T-helper 2 cell treated with Interferon-gamma antibody and Interleukin-4, amounts not matched to agents 5 μg/mL and 100 μg/mL, for 36 hours (primary cell): ENCODE data around the gene RBMS3.
"Not testable (repeated sequence)": the region's sequence is repeated elsewhere in the genome, so short reads cannot be mapped to it uniquely, and the experiment has no call there.

Experiments
- DNase-seq: peaks from one replicate; pipeline ENCODE4 v3.0.0; 2021; ENCODE audit warnings: low spot score
- H3K27ac Mint-ChIP-seq: one replicate; pipeline ENCODE4 v1.8.0; 2021; ENCODE audit warnings: mild to moderate bottlenecking, mixed read lengths
- H3K27me3 Mint-ChIP-seq: one replicate; pipeline ENCODE4 v1.8.0; 2021; ENCODE audit warnings: low read depth, mixed read lengths
- H3K36me3 Mint-ChIP-seq: one replicate; pipeline ENCODE4 v1.8.0; 2021; ENCODE audit warnings: low read depth, mixed read lengths
- H3K4me1 Mint-ChIP-seq: one replicate; pipeline ENCODE4 v1.8.0; 2021; ENCODE audit warnings: low read depth, mixed read lengths
- H3K4me3 Mint-ChIP-seq: one replicate; pipeline ENCODE4 v1.8.0; 2022; ENCODE audit warnings: mild to moderate bottlenecking, moderate library complexity, mixed read lengths
- H3K9me3 Mint-ChIP-seq: one replicate; pipeline ENCODE4 v1.8.0; 2021; ENCODE audit warnings: mixed read lengths

RBMS3 gene

GRCh38 chr3:29513236-29513635 is 232.4 kb downstream of the RBMS3 start:
- Mint-ChIP-seq H3K27ac (no peak overlapping the region), H3K36me3 (no peaks in the 10 kb centered on the region), H3K4me1 (peaks cover 1% of the 10 kb centered on the region), H3K9me3 (no peaks in the 10 kb centered on the region), H3K4me3 (no peak overlapping the region), H3K27me3 (no peaks in the 10 kb centered on the region)
- no peak for DNase-seq

DNA sequence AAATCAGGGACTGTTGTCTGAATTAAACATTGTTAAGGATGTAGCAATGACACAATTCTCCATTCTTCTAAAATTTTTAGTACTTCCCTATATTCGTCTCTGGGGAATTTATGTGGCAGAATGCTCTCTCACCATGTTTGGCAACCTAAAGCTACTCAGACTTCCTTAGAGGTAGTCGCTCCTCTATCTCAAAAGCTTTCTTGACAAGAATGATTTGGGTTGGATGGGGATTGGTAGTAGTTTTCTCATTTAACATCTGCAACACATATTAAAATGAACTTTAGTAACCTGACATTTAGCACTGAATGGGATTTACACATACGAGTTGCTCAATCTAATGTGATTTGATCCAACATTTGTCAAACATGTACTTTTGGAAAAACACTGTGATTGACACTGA is 233.3 kb downstream of the RBMS3 start:
- no peaks in the 10 kb centered on the region for H3K27me3 Mint-ChIP-seq
- no peaks in the 10 kb centered on the region for H3K9me3 Mint-ChIP-seq
- no peaks in the 10 kb centered on the region for H3K36me3 Mint-ChIP-seq
- H3K4me1 Mint-ChIP-seq, result peaks cover 1% of the 10 kb centered on the region
- H3K27ac Mint-ChIP-seq, result no peak overlapping the region
- DNase-seq, result no peak
- H3K4me3 Mint-ChIP-seq, result no peak overlapping the region

- DNase-seq, result no peak
- no peaks in the 10 kb centered on the region for H3K9me3 Mint-ChIP-seq
- no peak overlapping the region for H3K27ac Mint-ChIP-seq
- no peaks in the 10 kb centered on the region for H3K36me3 Mint-ChIP-seq
- H3K4me3 Mint-ChIP-seq, result no peak overlapping the region
- peaks cover 1% of the 10 kb centered on the region for H3K4me1 Mint-ChIP-seq
- no peaks in the 10 kb centered on the region for H3K27me3 Mint-ChIP-seq
These were observed 234.0 kb downstream of the RBMS3 start for GRCh38 chr3:29514912-29515311.

DNA sequence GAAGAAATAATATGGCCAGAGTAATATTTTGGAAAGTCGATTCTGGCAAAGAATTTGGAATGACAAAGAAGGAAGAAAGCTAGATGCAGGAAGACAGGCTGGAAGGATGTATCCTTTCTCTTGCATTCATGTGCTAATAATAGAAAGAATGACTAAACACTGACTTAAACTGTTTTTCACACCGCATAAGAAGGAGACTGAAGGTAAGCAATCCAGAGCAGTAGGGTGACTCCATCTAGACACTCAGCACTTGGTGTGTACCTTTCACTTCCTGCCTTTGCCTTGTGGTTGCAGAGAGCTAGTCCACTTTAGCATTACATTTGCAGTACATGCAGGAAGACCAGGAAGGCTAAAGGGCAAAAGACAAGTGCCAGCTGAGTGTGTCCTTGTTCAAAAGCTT is 234.6 kb downstream of the RBMS3 start:
- no peak overlapping the region for H3K27ac Mint-ChIP-seq
- no peak overlapping the region for H3K4me3 Mint-ChIP-seq
- H3K36me3 Mint-ChIP-seq, result no peaks in the 10 kb centered on the region
- H3K27me3 Mint-ChIP-seq, result no peaks in the 10 kb centered on the region
- peaks cover 1% of the 10 kb centered on the region for H3K4me1 Mint-ChIP-seq
- H3K9me3 Mint-ChIP-seq, result no peaks in the 10 kb centered on the region
- DNase-seq, result no peak

GRCh38 chr3:29516164-29516563 is 235.3 kb downstream of the RBMS3 start:
- Mint-ChIP-seq H3K27me3 (no peaks in the 10 kb centered on the region), H3K36me3 (no peaks in the 10 kb centered on the region), H3K4me1 (peaks cover 1% of the 10 kb centered on the region)

GRCh38 chr3:29520764-29521163 is 239.9 kb downstream of the RBMS3 start:
- Mint-ChIP-seq H3K4me1 (peaks cover 1% of the 10 kb centered on the region), H3K27ac (no peak overlapping the region), H3K36me3 (no peaks in the 10 kb centered on the region), H3K4me3 (no peak overlapping the region), H3K9me3 (no peaks in the 10 kb centered on the region), H3K27me3 (no peaks in the 10 kb centered on the region)
- no peak for DNase-seq

More at GRCh38 chr3:29516164-29516563, 235.3 kb downstream of the RBMS3 start:
- no peak overlapping the region for H3K27ac Mint-ChIP-seq
- DNase-seq, result no peak
- H3K4me3 Mint-ChIP-seq, result no peak overlapping the region
- H3K9me3 Mint-ChIP-seq, result no peaks in the 10 kb centered on the region

- H3K4me1 Mint-ChIP-seq, result no peaks in the 10 kb centered on the region
These were observed 240.4 kb downstream of the RBMS3 start for GRCh38 chr3:29521293-29521692.

DNA sequence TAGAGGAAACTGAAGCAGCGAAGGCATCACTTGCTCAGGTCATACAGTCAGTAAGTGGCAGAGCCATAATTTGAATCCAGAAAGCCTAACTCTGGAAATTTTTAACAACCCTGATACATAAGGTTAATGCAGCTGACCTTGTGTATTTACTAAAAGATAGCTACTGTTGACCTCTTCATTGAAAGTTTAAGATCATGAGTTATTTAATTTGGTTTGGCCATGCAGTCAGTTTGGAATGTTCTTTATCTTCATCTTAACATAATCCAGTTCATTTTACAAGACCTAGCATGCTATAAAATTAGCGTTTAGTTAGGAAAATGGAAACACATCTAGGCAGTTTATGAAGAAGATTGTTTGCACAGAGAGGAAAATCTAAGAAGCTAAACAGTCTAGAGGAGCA is 240.9 kb downstream of the RBMS3 start:
- H3K27me3 Mint-ChIP-seq, result no peaks in the 10 kb centered on the region

More at GRCh38 chr3:29521293-29521692, 240.4 kb downstream of the RBMS3 start:
- H3K36me3 Mint-ChIP-seq, result no peaks in the 10 kb centered on the region
- H3K9me3 Mint-ChIP-seq, result no peaks in the 10 kb centered on the region
- H3K4me3 Mint-ChIP-seq, result no peak overlapping the region
- no peak overlapping the region for H3K27ac Mint-ChIP-seq
- H3K27me3 Mint-ChIP-seq, result no peaks in the 10 kb centered on the region
- no peak for DNase-seq

DNA sequence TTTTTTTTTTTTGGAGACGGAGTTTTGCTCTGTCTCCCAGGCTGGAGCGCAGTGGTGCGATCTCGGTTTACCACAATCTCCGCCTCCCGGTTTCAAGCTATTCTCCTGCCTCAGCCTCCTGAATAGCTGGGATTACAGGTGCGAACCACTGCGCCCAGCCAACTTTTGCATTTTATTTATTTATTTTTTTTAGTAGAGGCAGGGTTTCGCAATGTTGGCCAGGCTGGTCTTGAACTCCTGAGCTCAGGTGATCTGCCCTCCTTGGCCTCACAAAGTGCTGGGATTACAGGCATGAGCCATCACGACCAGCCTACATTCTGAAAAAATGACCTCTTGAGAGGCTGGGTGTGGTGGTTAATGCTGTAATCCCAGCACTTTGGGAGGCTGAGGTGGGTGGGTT is 243.6 kb downstream of the RBMS3 start:
- not testable (repeated sequence) for H3K9me3 Mint-ChIP-seq

More for the DNA sequence above, 240.9 kb downstream of the RBMS3 start:
- Mint-ChIP-seq H3K4me3 (no peak overlapping the region), H3K9me3 (no peaks in the 10 kb centered on the region), H3K27ac (no peak overlapping the region), H3K4me1 (no peaks in the 10 kb centered on the region), H3K36me3 (no peaks in the 10 kb centered on the region)
- DNase-seq, result no peak

GRCh38 chr3:29525254-29525881 is 244.5 kb downstream of the RBMS3 start:
- no peaks in the 10 kb centered on the region for H3K4me1 Mint-ChIP-seq
- H3K36me3 Mint-ChIP-seq, result no peaks in the 10 kb centered on the region
- H3K27ac Mint-ChIP-seq, result no peak overlapping the region
- no peaks in the 10 kb centered on the region for H3K9me3 Mint-ChIP-seq
- no peak overlapping the region for H3K4me3 Mint-ChIP-seq
- H3K27me3 Mint-ChIP-seq, result no peaks in the 10 kb centered on the region
- no peak for DNase-seq

More for the DNA sequence above, 243.6 kb downstream of the RBMS3 start:
- H3K4me1 Mint-ChIP-seq, H3K4me3 Mint-ChIP-seq, H3K36me3 Mint-ChIP-seq, DNase-seq, H3K27me3 Mint-ChIP-seq, H3K27ac Mint-ChIP-seq: not testable (repeated sequence)

DNA sequence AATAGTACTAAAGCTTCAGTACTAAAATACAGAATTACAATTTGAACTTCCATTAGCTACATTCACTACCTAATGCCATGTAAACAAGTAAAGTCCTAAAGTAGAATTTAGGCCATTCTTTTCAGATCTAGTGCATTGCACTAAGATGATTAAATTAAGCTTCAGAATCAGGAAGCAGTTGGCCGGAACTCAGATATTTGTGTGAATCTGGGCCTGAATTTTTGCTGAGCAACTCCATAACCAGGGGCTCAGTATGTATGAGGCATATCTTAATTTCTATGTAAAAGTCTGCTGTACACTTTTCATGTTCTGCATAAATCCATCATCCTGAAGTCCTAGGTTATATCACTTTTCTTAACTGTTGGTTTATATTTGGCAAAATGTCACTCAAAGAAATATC is 246.4 kb downstream of the RBMS3 start:
- no peaks in the 10 kb centered on the region for H3K36me3 Mint-ChIP-seq

DNA sequence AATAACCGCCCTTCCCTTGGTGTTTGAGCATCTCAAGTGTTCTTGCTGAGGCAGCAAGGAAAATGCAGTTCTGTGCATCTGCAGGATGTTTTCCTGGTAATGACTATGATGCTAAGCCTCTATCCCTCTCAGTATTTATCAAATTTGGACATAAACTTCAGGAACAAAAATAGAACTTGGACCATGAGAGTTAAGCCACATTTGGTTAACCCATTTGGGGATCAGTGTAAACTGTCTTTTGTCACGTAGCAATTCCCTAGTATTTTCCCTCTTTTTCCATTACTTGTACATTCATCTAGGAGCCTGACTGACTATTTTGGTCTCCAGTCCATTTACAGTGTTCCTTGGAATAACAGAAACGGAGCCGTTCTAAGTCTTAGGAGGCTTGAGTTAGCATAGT is 250.8 kb downstream of the RBMS3 start:
- Mint-ChIP-seq H3K27ac (no peak overlapping the region), H3K36me3 (no peaks in the 10 kb centered on the region), H3K27me3 (no peaks in the 10 kb centered on the region), H3K4me1 (no peaks in the 10 kb centered on the region), H3K9me3 (no peaks in the 10 kb centered on the region), H3K4me3 (no peak overlapping the region)
- DNase-seq, result no peak

More for the DNA sequence above, 246.4 kb downstream of the RBMS3 start:
- H3K27ac Mint-ChIP-seq, result no peak overlapping the region
- H3K27me3 Mint-ChIP-seq, result no peaks in the 10 kb centered on the region
- H3K4me3 Mint-ChIP-seq, result no peak overlapping the region
- no peaks in the 10 kb centered on the region for H3K9me3 Mint-ChIP-seq
- DNase-seq, result no peak
- no peaks in the 10 kb centered on the region for H3K4me1 Mint-ChIP-seq

GRCh38 chr3:29532473-29532872 is 251.6 kb downstream of the RBMS3 start:
- DNase-seq, result no peak
- Mint-ChIP-seq H3K27ac (no peak overlapping the region), H3K4me1 (no peaks in the 10 kb centered on the region), H3K27me3 (no peaks in the 10 kb centered on the region), H3K4me3 (no peak overlapping the region), H3K36me3 (no peaks in the 10 kb centered on the region), H3K9me3 (no peaks in the 10 kb centered on the region)

GRCh38 chr3:29534006-29534405 is 253.1 kb downstream of the RBMS3 start:
- H3K27ac Mint-ChIP-seq, result no peak overlapping the region

More at GRCh38 chr3:29534006-29534405, 253.1 kb downstream of the RBMS3 start:
- H3K36me3 Mint-ChIP-seq, result no peaks in the 10 kb centered on the region
- H3K9me3 Mint-ChIP-seq, result no peaks in the 10 kb centered on the region
- H3K4me3 Mint-ChIP-seq, result no peak overlapping the region
- DNase-seq, result no peak
- no peaks in the 10 kb centered on the region for H3K4me1 Mint-ChIP-seq
- H3K27me3 Mint-ChIP-seq, result no peaks in the 10 kb centered on the region
